Keratinocyte (primary cell): ENCODE measurements around the gene ZNF558. TPM values are rescaled to one million over a fixed set of nuclear protein-coding genes. Genes with fewer than 3 reads are reported as not detected.
"Not testable (repeated sequence)": the region's sequence is repeated elsewhere in the genome, so short reads cannot be mapped to it uniquely, and the experiment has no call there.

Source experiments
- DNase-seq: peaks from one replicate; pipeline ENCODE4 v3.0.0-alpha.2; 2011; ENCODE audit warnings: low read depth, missing footprints, low spot score
- FAIRE-seq: peaks from 2 replicates; lab custom pipeline; 2011; peaks lifted over from hg19 to GRCh38; lab: Jason Lieb, UNC
- H2AFZ ChIP-seq: 2 replicates; pipeline ENCODE4 v1.6.0; 2012; ENCODE audit warnings: low read length, control low read depth, inconsistent platforms; ENCODE audit not compliant: control insufficient read depth
- H3K27ac ChIP-seq: 2 replicates; pipeline ENCODE4 v1.5.1; 2011; ENCODE audit warnings: low read length; ENCODE audit not compliant: control insufficient read depth, insufficient read depth
- H3K27me3 ChIP-seq: 3 replicates; pipeline ENCODE4 v1.6.0; 2011; ENCODE audit warnings: low read length; ENCODE audit not compliant: control insufficient read depth, insufficient read depth; ENCODE audit errors: extremely low read depth
- H3K36me3 ChIP-seq, 2 experiments: 2 replicates in 1 of 2; 3 replicates in 1 of 2; pipeline ENCODE4 v1.5.1; 2011; ENCODE audit warnings: low read length in 2 of 2, mild to moderate bottlenecking in 1 of 2; ENCODE audit not compliant: control insufficient read depth in 2 of 2, insufficient read depth in 2 of 2; ENCODE audit errors: extremely low read depth in 1 of 2
- H3K4me1 ChIP-seq: 3 replicates; pipeline ENCODE4 v1.5.1; 2011; ENCODE audit warnings: low read length; ENCODE audit not compliant: control insufficient read depth, insufficient read depth; ENCODE audit errors: extremely low read depth
- H3K4me2 ChIP-seq: 3 replicates; pipeline ENCODE4 v1.6.0; 2011; ENCODE audit warnings: low read depth, low read length; ENCODE audit not compliant: control insufficient read depth, insufficient read depth; ENCODE audit errors: extremely low read depth
- H3K4me3 ChIP-seq, 3 experiments: fragments of 200-600 bp in 1 of 3; sonication (generic) in 1 of 3; 2 replicates in 2 of 3; 3 replicates in 1 of 3; pipeline ENCODE4 v1.5.1; 2011 to 2016; ENCODE audit warnings: low read length in 3 of 3, mild to moderate bottlenecking in 3 of 3, control low read depth in 2 of 3, inconsistent platforms in 1 of 3, low read depth in 1 of 3, mixed read lengths in 1 of 3, mixed run types in 1 of 3, moderate library complexity in 1 of 3; ENCODE audit not compliant: control insufficient read depth in 2 of 3, insufficient read depth in 2 of 3; ENCODE audit errors: extremely low read depth in 1 of 3
- H3K79me2 ChIP-seq: 2 replicates; pipeline ENCODE4 v1.6.0; 2012; ENCODE audit warnings: low read length; ENCODE audit not compliant: control insufficient read depth, insufficient read depth
- H3K9ac ChIP-seq: 3 replicates; pipeline ENCODE4 v1.6.0; 2011; ENCODE audit warnings: low read length; ENCODE audit not compliant: control insufficient read depth, insufficient read depth; ENCODE audit errors: extremely low read depth
- H3K9me1 ChIP-seq: 3 replicates; pipeline ENCODE4 v1.6.0; 2011; ENCODE audit warnings: low read length; ENCODE audit not compliant: control insufficient read depth, insufficient read depth; ENCODE audit errors: extremely low read depth
- H3K9me3 ChIP-seq: 2 replicates; pipeline ENCODE4 v1.5.1; 2012; ENCODE audit warnings: low read depth, low read length; ENCODE audit not compliant: control insufficient read depth
- H4K20me1 ChIP-seq: 3 replicates; pipeline ENCODE4 v1.6.0; 2011; ENCODE audit warnings: low read length; ENCODE audit not compliant: control insufficient read depth, insufficient read depth; ENCODE audit errors: extremely low read depth
- dilution Hi-C: fragments of 300-500 bp; cut with MboI; formaldehyde crosslinking; loops from one replicate; pipeline ENCODE4 v1.7.0; 2020; ENCODE audit warnings: low sequenced_read_pairs; ENCODE audit not compliant: extremely low pct_ligation_motif_present
- polyA plus RNA-seq, 5 experiments: library from polyadenylated mRNA; depleted of rRNA in 3 of 5; stranded (reverse) in 3 of 5; stranded (forward) in 1 of 5; unstranded in 1 of 5; fragments of >200 nt; gene quantifications; 1 replicate in 1 of 5; 2 replicates in 3 of 5; 3 replicates in 1 of 5; pipeline versions ENCODE4 v1.2.1 to v1.2.3, GENCODE V29; 2011 to 2012; ENCODE audit warnings: missing spikeins in 2 of 5, low read depth in 1 of 5, low replicate concordance in 1 of 5
- small RNA-seq, 3 experiments: library from RNA; depleted of rRNA; stranded (forward); fragments of <200 nt; gene quantifications; one replicate each; pipeline ENCODE3, GENCODE V24; 2012; ENCODE audit warnings: low read depth in 3 of 3, low replicate concordance in 1 of 3; ENCODE audit not compliant: insufficient read length in 3 of 3

Gene ZNF558
- polyA plus RNA-seq, 1 donor (not counting 4 experiments of a cell fraction or from before 2014, with no cell fraction given): 17.1 TPM

DNA sequence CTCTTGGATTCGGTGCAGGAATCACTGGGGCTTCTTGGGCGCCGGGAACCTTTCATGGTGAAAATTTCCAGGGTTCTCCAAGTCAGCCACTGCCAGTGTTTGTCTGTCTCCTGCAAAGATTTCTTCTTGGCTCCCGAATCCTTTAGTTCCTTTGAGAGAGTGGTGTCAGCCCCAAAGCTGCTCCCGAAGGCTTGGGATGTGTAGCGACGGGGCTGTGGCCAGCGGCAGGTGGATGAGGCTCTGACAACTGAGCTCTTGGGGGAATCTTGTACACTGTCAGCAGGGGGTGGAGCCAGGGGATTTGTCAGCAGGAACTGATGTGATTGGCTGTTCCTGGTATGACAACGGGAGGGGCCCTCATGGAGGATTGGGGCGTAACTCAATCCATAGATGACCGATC is 64.8 kb downstream of the ZNF558 start:
- not testable (repeated sequence) for H4K20me1 ChIP-seq, H3K27me3 ChIP-seq

More for the DNA sequence above, 64.8 kb downstream of the ZNF558 start:
- H3K9me1 ChIP-seq, H3K9me3 ChIP-seq, H3K79me2 ChIP-seq, H3K27ac ChIP-seq, H3K36me3 ChIP-seq, DNase-seq, H2AFZ ChIP-seq, H3K4me1 ChIP-seq, H3K4me2 ChIP-seq, dilution Hi-C loops, H3K9ac ChIP-seq, H3K4me3 ChIP-seq, FAIRE-seq: not testable (repeated sequence)

Small RNA genes lying within 50 kb of the gene (small RNA-seq; reads per million reads assigned to genes)
- 0 reads per million in 3 experiments for gene AC012616.1

Other genes with a start within 250 kb of the ZNF558 start
- not detected in 3 replicates for gene ADAMTS10, start 221.6 kb downstream of the ZNF558 start, polyA plus RNA-seq
- gene NFILZ, start 201.7 kb downstream of the ZNF558 start, polyA plus RNA-seq: not detected in 3 replicates
- gene ACTL9, start 133.5 kb downstream of the ZNF558 start, polyA plus RNA-seq: not detected in 3 replicates
- gene OR2Z1, start 110.7 kb downstream of the ZNF558 start, polyA plus RNA-seq: not detected in 3 replicates
- gene MBD3L1, start 73 bp upstream of the ZNF558 start, polyA plus RNA-seq: not detected in 3 replicates
- 0.02 to 0.04 TPM (median 0.03 TPM) in 3 replicates for gene MUC16, start 178.1 kb upstream of the ZNF558 start, polyA plus RNA-seq